HepG2 (cell line): ENCODE measurements around the gene FBLL1. TPM values are rescaled to one million over a fixed set of nuclear protein-coding genes. Genes with fewer than 3 reads are reported as not detected.

Source experiments
- ATAC-seq: fragments of 200-7000 bp; cut with Tn5 transposase; 3 replicates; pipeline ENCODE4 v1.9.1; 2020; ENCODE audit warnings: mild to moderate bottlenecking, moderate library complexity
- BruUV-seq: library from RNA; stranded (reverse); fragments of 400-500 nt; replicated peaks from 2 replicates; lab custom pipeline; 2021; lab: Mats Ljungman, UMichigan
- CTCF ChIA-PET: fragments of 300-600 bp; formaldehyde crosslinking; extraction: SDS; loops from one replicate; lab custom pipeline; 2021; ENCODE audit warnings: low total read pairs, inconsistent platforms, low intra/inter-chr PET ratio; lab: Yijun Ruan, JAX
- POLR2A ChIA-PET: fragments of 350-600 bp; sonication (Branson Sonifier 250); formaldehyde crosslinking; loops from one replicate; lab custom pipeline; 2020; ENCODE audit warnings: antibody characterized with exemption, inconsistent platforms; lab: Yijun Ruan, JAX
- DNase-seq: peaks from one replicate; pipeline ENCODE4 v3.0.0-alpha.2; 2015; ENCODE audit warnings: low spot score
- FAIRE-seq: peaks from 3 replicates; lab custom pipeline; 2011; peaks lifted over from hg19 to GRCh38; lab: Jason Lieb, UNC
- H2AFZ ChIP-seq: one replicate; pipeline ENCODE4 v1.6.1; 2011; ENCODE audit warnings: low read length, inconsistent platforms
- H3K27ac ChIP-seq: fragments of 300-600 bp; 3 replicates; pipeline ENCODE4 v1.8.0; 2011; ENCODE audit warnings: mixed run types, mild to moderate bottlenecking, mixed read lengths, low read length, inconsistent platforms; ENCODE audit not compliant: insufficient read depth; ENCODE audit errors: extremely low read length
- H3K27me3 ChIP-seq, 2 experiments: fragments of 200-600 bp in 1 of 2; 2 replicates in 1 of 2; 3 replicates in 1 of 2; pipeline versions ENCODE4 v1.6.0 to v1.8.0; 2011; ENCODE audit warnings: low read length in 2 of 2, mild to moderate bottlenecking in 2 of 2, moderate library complexity in 2 of 2, inconsistent platforms in 1 of 2; ENCODE audit not compliant: insufficient read depth in 2 of 2, control insufficient read depth in 1 of 2
- H3K36me3 ChIP-seq, 2 experiments: fragments of 200-600 bp in 1 of 2; replicated peaks in 1 of 2; 2 replicates in 1 of 2; 3 replicates in 1 of 2; pipeline versions ENCODE4 v1.5.1 to v1.8.0; 2011; ENCODE audit warnings: low read length in 2 of 2, inconsistent platforms in 1 of 2; ENCODE audit not compliant: insufficient read depth in 2 of 2, control insufficient read depth in 1 of 2
- H3K4me1 ChIP-seq: 2 replicates; pipeline ENCODE4 v1.5.1; 2012; ENCODE audit warnings: low read length, inconsistent platforms; ENCODE audit not compliant: insufficient read depth
- H3K4me2 ChIP-seq: 2 replicates; pipeline ENCODE4 v1.6.0; 2011; ENCODE audit warnings: low read depth, low read length, inconsistent platforms
- H3K4me3 ChIP-seq, 3 experiments: fragments of 200-600 bp in 1 of 3; sonication (generic), shearing (Covaris generic) in 1 of 3; replicated peaks in 1 of 3; 2 replicates each; pipeline ENCODE4 v1.5.1; 2011 to 2016; ENCODE audit warnings: low read length in 3 of 3, inconsistent platforms in 2 of 3, low read depth in 2 of 3, mild to moderate bottlenecking in 2 of 3, control low read depth in 1 of 3, mixed read lengths in 1 of 3; ENCODE audit not compliant: insufficient read depth in 1 of 3
- H3K79me2 ChIP-seq: one replicate; pipeline ENCODE4 v1.6.1; 2011; ENCODE audit warnings: low read length, inconsistent platforms; ENCODE audit not compliant: insufficient read depth
- H3K9ac ChIP-seq: 2 replicates; pipeline ENCODE4 v1.6.0; 2011; ENCODE audit warnings: mild to moderate bottlenecking, low read depth, low read length, inconsistent platforms; ENCODE audit not compliant: insufficient read depth
- H3K9me3 ChIP-seq: 2 replicates; pipeline ENCODE4 v1.5.1; 2012; ENCODE audit warnings: mild to moderate bottlenecking, low read length
- H4K20me1 ChIP-seq: 2 replicates; pipeline ENCODE4 v1.6.0; 2011; ENCODE audit warnings: inconsistent platforms, mild to moderate bottlenecking, low read length, moderate library complexity; ENCODE audit not compliant: insufficient read depth
- CHD2 ChIP-seq: IDR thresholded peaks from 2 replicates; pipeline ENCODE4 v1.6.1; 2011; ENCODE audit warnings: low read depth, low read length, improper control_type of control experiment
- E2F1 ChIP-seq: sonication (generic); formaldehyde crosslinking; IDR thresholded peaks from 2 replicates; pipeline ENCODE4 v1.5.0; 2020; ENCODE audit warnings: missing genetic modification reagents
- HOXA9 ChIP-seq: sonication (generic); formaldehyde crosslinking; IDR thresholded peaks from 2 replicates; pipeline ENCODE4 v1.8.1; 2022; ENCODE audit warnings: missing genetic modification reagents, mild to moderate bottlenecking, moderate library complexity, borderline replicate concordance
- PPARG ChIP-seq: conservative IDR thresholded peaks from 2 replicates; pipeline ENCODE4 v1.6.1; 2016; ENCODE audit warnings: missing biosample characterization, missing genetic modification reagents
- TRIM24 ChIP-seq: sonication (generic); formaldehyde crosslinking; IDR thresholded peaks from 2 replicates; pipeline ENCODE4 v1.8.0; 2022; ENCODE audit warnings: mild to moderate bottlenecking, missing genetic modification reagents
- ZFP36L2 ChIP-seq: sonication (generic); formaldehyde crosslinking; IDR thresholded peaks from 2 replicates; pipeline ENCODE4 v1.4.0; 2020; ENCODE audit warnings: missing genetic modification reagents
- ZNF121 ChIP-seq: sonication (generic); formaldehyde crosslinking; IDR thresholded peaks from 2 replicates; pipeline ENCODE4 v1.5.0; 2020; ENCODE audit warnings: mild to moderate bottlenecking, missing genetic modification reagents
- ZNF563 ChIP-seq: sonication (generic); formaldehyde crosslinking; IDR thresholded peaks from 2 replicates; pipeline ENCODE4 v1.8.0; 2022; ENCODE audit warnings: mild to moderate bottlenecking, moderate library complexity, missing genetic modification reagents
- ZNF737 ChIP-seq: sonication (generic); formaldehyde crosslinking; IDR thresholded peaks from 2 replicates; pipeline ENCODE4 v1.5.0; 2020; ENCODE audit warnings: missing genetic modification reagents, mild to moderate bottlenecking, borderline replicate concordance
- WGBS: methylation state at CpG from one replicate; pipeline ENCODE4 v1.1.6; 2017; ENCODE audit warnings: low lambda C conversion rate; 5-methylcytosine and 5-hydroxymethylcytosine counted together
- in situ Hi-C: cut with HindIII; loops from 2 replicates; pipeline ENCODE4 v1.10.0; 2017; ENCODE audit warnings: low pct_unique_long_range_greater_than_20kb; ENCODE audit not compliant: extremely low pct_ligation_motif_present
- intact Hi-C: fragments of 100-400 bp; cut with micrococcal nuclease; formaldehyde crosslinking; loops from one replicate; pipeline ENCODE4 v1.10.0; 2022; ENCODE audit not compliant: unreplicated experiment
- polyA plus RNA-seq, 8 experiments: library from polyadenylated mRNA; depleted of rRNA in 3 of 8; stranded (reverse) in 7 of 8; unstranded in 1 of 8; fragments of >200 nt; fragmentation: Illumina TruSeq in 4 of 8; extraction: Trizol in 4 of 8; gene quantifications; 2 replicates each; pipeline versions ENCODE4 v1.2.1 to v1.2.3, GENCODE V29; 2011 to 2016; ENCODE audit warnings: low read depth in 4 of 8, missing spikeins in 1 of 8, mixed read lengths in 1 of 8; ENCODE audit not compliant: insufficient read depth in 1 of 8
- total RNA-seq, 5 experiments: library from RNA; depleted of rRNA; stranded (reverse); fragments of >200 nt; fragmentation: Illumina TruSeq; extraction: Trizol; gene quantifications; 2 replicates each; pipeline ENCODE4 v1.2.3, GENCODE V29; 2016; ENCODE audit warnings: low read depth in 1 of 5

The FBLL1 gene
- total and polyA plus RNA-seq, 2 of the 13 experiments (the other 11 are each of a cell fraction or from before 2014, with no cell fraction given): 0.17 to 0.18 TPM

GRCh38 chr5:168486136-168486879, 42.8 kb upstream of the FBLL1 start, which contains the start of gene RARS1 (continued):
- no peak for TF ChIP-seq ZNF737

- peak; percentile 70 for TF ChIP-seq ZNF121 (CRISPR knock-in tag)
- TF ChIP-seq CHD2: no peak
- H4K20me1 ChIP-seq: peaks cover 4% of the 10 kb centered on the region
- peaks cover 33% of the 10 kb centered on the region for H3K79me2 ChIP-seq
- in situ Hi-C loops (loop anchor here (10.0 kb wide), 1 partner anchor 224 kb away; no protein-coding TSS in a partner anchor), intact Hi-C loops (loop anchor here (10.0 kb wide), 1 partner anchor 86 kb away; the partner anchor contains the start of gene PANK3)
- no peaks in the 10 kb centered on the region for H3K9me3 ChIP-seq
- BruUV-seq: no TSS peak
- H3K27me3 ChIP-seq: no peaks in the 10 kb centered on the region; a peak in 1 of 5 replicates
- peaks cover 14 to 56% of the 10 kb centered on the region in 2 experiments for H3K36me3 ChIP-seq
- WGBS: 97% methylated on average over 3 of the region's 3 CpGs
- DNase-seq (no peak), ATAC-seq (no peak), FAIRE-seq (no peak)
- H3K4me1 ChIP-seq: peaks cover 22% of the 10 kb centered on the region; the same call in 1 of the 2 replicates
- no peak overlapping the region for H3K4me2 ChIP-seq
- CTCF ChIA-PET: no interaction called here
- no peak overlapping the region for H2AFZ ChIP-seq
- H3K9ac ChIP-seq: no peak overlapping the region
- POLR2A ChIA-PET: no interaction called here
- no peak overlapping the region for H3K4me3 ChIP-seq
- H3K27ac ChIP-seq: no peak overlapping the region
These were observed 40.0 kb upstream of the FBLL1 start for GRCh38 chr5:168489059-168489458.

- Histone ChIP-seq H3K4me2 (no peak overlapping the region), H2AFZ (no peak overlapping the region), H3K4me3 (no peak overlapping the region), H3K9ac (no peak overlapping the region), H3K79me2 (peaks cover 9% of the 10 kb centered on the region), H3K9me3 (no peaks in the 10 kb centered on the region), H3K36me3 (peaks cover 27 to 82% of the 10 kb centered on the region in 2 experiments), H3K4me1 (no peaks in the 10 kb centered on the region), H4K20me1 (no peaks in the 10 kb centered on the region; the same call in 1 of the 2 replicates), H3K27me3 (no peaks in the 10 kb centered on the region), H3K27ac (no peak overlapping the region)
- TSS peak; percentile 13 for BruUV-seq
- in situ Hi-C loops: no loop called here
- no peak for DNase-seq
- FAIRE-seq: no peak
- POLR2A ChIA-PET: no interaction called here
- no peak for TF ChIP-seq TRIM24 (CRISPR knock-in tag)
- no peak for TF ChIP-seq ZFP36L2 (CRISPR knock-in tag)
- TF ChIP-seq ZNF563 (CRISPR knock-in tag): no peak
- no peak for TF ChIP-seq E2F1 (CRISPR knock-in tag)
- TF ChIP-seq PPARG (CRISPR knock-in tag): no peak
- no peak for TF ChIP-seq HOXA9 (CRISPR knock-in tag)
- CTCF ChIA-PET: interaction anchor here (0.7 kb wide), 1 partner anchor 82 kb away, joined by 3 read pairs; no protein-coding TSS in a partner anchor
- 95% methylated on average over 5 of the region's 5 CpGs for WGBS
- no peak for ATAC-seq
- intact Hi-C loops: no loop called here
These were observed 35.0 kb upstream of the FBLL1 start for GRCh38 chr5:168494057-168494555.
